ENCODE data around the gene QPCT.
"Not testable (repeated sequence)": the region's sequence is repeated elsewhere in the genome, so short reads cannot be mapped to it uniquely, and the experiment has no call there.

QPCT gene

GRCh38 chr2:37344453-37345361 is at the start of gene QPCT:
TSS of gene QPCT (plus strand) at chr2:37344630. CDS start at chr2:37344732, 102 bp downstream.
- peak in 1 of 2 experiments; percentile 19 for DNase-seq (ENCODE audit: low read depth in 2 of 2)

GRCh38 chr2:37294858-37295257 is 49.6 kb upstream of the QPCT start:
- DNase-seq (ENCODE audit: low read depth in 2 of 2) = not testable (repeated sequence)

- DNase-seq (ENCODE audit: low read depth in 2 of 2) = no peak
Observed at GRCh38 chr2:37295469-37296073, 48.9 kb upstream of the QPCT start.

GRCh38 chr2:37297632-37298031 is 46.8 kb upstream of the QPCT start:
- no peak for DNase-seq (ENCODE audit: low read depth in 2 of 2)

- no peak for DNase-seq (ENCODE audit: low read depth in 2 of 2)
Observed at GRCh38 chr2:37300146-37300545, 44.3 kb upstream of the QPCT start.

- DNase-seq (ENCODE audit: low read depth in 2 of 2) = no peak
Observed at GRCh38 chr2:37300578-37300977, 43.9 kb upstream of the QPCT start.

GRCh38 chr2:37301408-37301807 is 43.0 kb upstream of the QPCT start:
- DNase-seq (ENCODE audit: low read depth in 2 of 2) = no peak

GRCh38 chr2:37302701-37303252 is 41.7 kb upstream of the QPCT start:
- DNase-seq (ENCODE audit: low read depth in 2 of 2) = no peak

GRCh38 chr2:37306024-37306423 is 38.4 kb upstream of the QPCT start:
- no peak for DNase-seq (ENCODE audit: low read depth in 2 of 2)

GRCh38 chr2:37307500-37307899 is 36.9 kb upstream of the QPCT start:
- no peak for DNase-seq (ENCODE audit: low read depth in 2 of 2)

GRCh38 chr2:37315364-37315763 is 29.1 kb upstream of the QPCT start:
- DNase-seq (ENCODE audit: low read depth in 2 of 2) = no peak

- no peak for DNase-seq (ENCODE audit: low read depth in 2 of 2)
Observed at GRCh38 chr2:37316181-37316580, 28.2 kb upstream of the QPCT start.

GRCh38 chr2:37317746-37318145 is 26.7 kb upstream of the QPCT start:
- DNase-seq (ENCODE audit: low read depth in 2 of 2) = no peak

- no peak for DNase-seq (ENCODE audit: low read depth in 2 of 2)
Observed at GRCh38 chr2:37318401-37318800, 26.0 kb upstream of the QPCT start.

- no peak for DNase-seq (ENCODE audit: low read depth in 2 of 2)
Observed at GRCh38 chr2:37319754-37320609, 24.4 kb upstream of the QPCT start.

- no peak for DNase-seq (ENCODE audit: low read depth in 2 of 2)
Observed at GRCh38 chr2:37321029-37321682, 23.3 kb upstream of the QPCT start.

GRCh38 chr2:37322368-37322767 is 22.1 kb upstream of the QPCT start:
- no peak for DNase-seq (ENCODE audit: low read depth in 2 of 2)

- DNase-seq (ENCODE audit: low read depth in 2 of 2) = no peak
Observed at GRCh38 chr2:37323176-37323780, 21.2 kb upstream of the QPCT start.

- peak in 1 of 2 experiments; percentile 6 for DNase-seq (ENCODE audit: low read depth in 2 of 2)
Observed at GRCh38 chr2:37323781-37324535, 20.5 kb upstream of the QPCT start.

GRCh38 chr2:37324536-37324785 is 20.0 kb upstream of the QPCT start:
- DNase-seq (ENCODE audit: low read depth in 2 of 2) = no peak
